HG02678 (cell line): ENCODE data around the gene IL1RAPL2.

Experiments used
- ATAC-seq: cut with Tn5 transposase; IDR thresholded peaks from one replicate; pipeline ENCODE4 v1.9.1; 2021; ENCODE audit warnings: mild to moderate bottlenecking, moderate library complexity; ENCODE audit not compliant: unreplicated experiment

Gene IL1RAPL2

DNA sequence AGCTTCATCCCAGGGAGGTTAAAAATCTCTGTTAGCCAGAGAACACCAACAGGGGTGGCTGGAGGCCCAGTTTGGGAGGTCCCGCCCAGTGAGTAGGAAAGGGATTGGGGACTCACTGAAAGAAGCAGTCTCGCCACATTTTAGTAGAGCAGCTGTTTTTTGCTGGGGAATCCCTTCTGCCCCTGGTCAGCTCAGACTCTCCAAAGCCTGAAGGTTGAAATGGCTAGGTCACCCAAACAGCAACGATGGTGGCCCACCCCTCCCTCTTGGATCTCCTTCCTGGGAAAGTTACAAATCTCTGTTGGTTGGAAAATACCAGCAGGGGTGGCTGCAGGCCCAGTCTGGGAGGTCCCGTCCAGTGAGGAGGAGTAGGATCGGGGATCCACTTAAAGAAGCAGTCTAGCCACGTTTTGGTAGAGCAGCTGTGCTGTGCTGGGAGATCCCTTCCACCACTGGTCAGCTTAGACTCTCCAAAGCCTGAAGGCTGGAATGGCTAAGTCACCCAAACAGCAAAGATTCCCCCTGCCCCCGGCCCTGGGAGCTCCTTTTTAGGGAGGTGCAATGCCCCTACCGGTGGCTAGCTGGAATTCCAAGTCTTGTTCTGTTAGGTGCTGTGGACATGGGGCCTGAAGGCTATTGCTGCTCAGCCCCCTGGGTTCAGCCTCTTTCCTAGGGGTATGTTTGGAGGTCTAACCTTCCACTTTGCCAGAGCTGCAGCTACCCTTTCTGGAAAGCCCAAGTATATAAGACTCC lies 694.5 kb downstream of the IL1RAPL2 start:
- no peak for ATAC-seq

GRCh38 chrX:105263171-105263570 lies 697.2 kb downstream of the IL1RAPL2 start:
- ATAC-seq, result no peak

DNA sequence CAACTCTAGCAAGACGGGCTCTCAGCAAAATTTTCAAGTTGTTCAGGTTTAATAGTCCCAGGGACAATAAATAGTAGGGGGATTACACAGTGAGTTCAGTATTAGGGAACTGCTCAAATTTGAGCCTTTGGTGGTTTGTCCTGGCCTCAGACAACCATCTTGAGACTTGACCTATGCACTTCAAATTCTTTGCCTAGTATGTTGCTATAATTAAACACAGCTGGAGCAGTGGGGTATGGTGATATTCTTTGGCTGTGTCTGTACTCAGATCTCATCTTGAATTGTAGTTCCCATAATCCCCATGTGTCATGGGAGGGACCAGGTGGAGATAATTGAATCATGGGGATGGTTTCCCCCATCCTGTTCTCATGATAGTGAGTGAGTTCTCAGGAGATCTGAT lies 697.8 kb downstream of the IL1RAPL2 start:
- ATAC-seq, result no peak

GRCh38 chrX:105265093-105265492 lies 699.1 kb downstream of the IL1RAPL2 start:
- no peak for ATAC-seq

GRCh38 chrX:105266456-105266855 lies 700.5 kb downstream of the IL1RAPL2 start:
- ATAC-seq, result no peak

DNA sequence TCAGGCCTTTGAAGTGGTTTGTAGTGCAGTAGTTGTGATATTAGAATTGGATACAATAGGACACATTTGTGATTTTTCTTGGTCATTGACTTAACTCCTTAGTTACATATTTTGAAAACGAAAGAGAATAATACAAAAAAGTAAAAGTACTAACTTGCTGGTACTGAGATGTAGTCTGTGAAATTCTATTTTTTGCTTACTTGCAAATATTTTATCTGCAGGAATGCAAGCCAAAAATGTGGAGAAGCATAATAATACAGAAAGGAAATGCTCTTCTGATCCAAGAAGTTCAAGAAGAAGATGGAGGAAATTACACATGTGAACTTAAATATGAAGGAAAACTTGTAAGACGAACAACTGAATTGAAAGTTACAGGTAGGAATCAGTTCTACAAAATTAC lies 701.2 kb downstream of the IL1RAPL2 start:
- no peak for ATAC-seq

DNA sequence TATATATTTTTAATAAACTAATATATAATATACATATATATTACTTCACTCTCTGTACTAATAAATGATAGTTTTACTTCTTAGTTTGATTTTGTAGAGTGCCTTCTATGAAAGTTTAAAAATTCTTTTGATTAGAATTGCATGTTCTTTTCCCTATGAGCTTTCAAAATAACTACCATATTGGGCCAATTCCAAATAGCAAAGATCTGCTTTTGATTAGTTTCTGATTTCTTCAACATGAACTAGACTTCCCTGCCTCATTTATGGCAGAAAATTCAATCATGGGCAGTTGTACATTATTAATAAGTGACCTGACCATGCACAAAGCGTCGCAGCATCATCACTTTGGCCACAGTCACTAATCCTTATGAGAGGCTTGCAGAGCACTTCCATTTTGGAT lies 703.4 kb downstream of the IL1RAPL2 start:
- no peak for ATAC-seq

GRCh38 chrX:105273326-105273725 lies 707.3 kb downstream of the IL1RAPL2 start:
- ATAC-seq, result no peak

DNA sequence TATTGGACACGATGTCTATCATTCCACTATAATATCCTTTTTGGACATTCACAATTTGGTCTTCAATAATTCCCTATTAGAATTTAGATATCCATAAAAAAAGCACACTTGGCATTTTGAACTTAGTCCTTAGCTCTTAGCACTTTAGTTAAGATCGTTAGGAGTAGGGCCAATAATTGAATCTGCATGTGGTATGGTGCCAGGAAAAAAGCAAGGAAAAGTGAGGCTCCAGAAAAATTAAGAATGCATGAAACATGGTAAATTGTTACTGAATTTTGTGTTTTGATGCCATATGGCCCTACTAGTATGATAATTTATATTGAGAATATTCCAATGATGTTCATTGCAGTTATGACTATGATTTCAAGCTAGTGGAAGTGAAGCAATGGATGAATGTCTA lies 708.1 kb downstream of the IL1RAPL2 start:
- no peak for ATAC-seq

DNA sequence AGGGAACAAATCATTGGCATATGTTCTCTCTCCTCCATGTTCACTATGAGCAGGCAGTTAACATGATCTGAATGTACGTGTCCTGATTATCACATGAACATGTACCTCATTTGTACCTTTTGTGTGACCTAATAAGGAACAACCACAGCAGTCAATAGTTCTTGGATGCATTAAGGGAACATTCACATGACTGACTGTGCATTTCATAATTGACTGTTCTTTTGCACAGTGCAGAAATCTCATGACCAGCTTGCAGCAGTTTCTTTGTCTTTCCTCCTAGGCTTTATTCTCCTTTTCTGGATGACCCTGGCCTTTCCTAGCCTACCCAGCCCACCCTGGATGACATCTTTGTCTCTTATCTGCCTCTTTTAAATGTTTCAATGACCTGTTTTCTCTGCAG lies 711.1 kb downstream of the IL1RAPL2 start:
- ATAC-seq, result no peak

GRCh38 chrX:105282077-105282476 lies 716.1 kb downstream of the IL1RAPL2 start:
- no peak for ATAC-seq

- ATAC-seq, result no peak
These were observed 731.0 kb downstream of the IL1RAPL2 start for GRCh38 chrX:105297041-105297440.

DNA sequence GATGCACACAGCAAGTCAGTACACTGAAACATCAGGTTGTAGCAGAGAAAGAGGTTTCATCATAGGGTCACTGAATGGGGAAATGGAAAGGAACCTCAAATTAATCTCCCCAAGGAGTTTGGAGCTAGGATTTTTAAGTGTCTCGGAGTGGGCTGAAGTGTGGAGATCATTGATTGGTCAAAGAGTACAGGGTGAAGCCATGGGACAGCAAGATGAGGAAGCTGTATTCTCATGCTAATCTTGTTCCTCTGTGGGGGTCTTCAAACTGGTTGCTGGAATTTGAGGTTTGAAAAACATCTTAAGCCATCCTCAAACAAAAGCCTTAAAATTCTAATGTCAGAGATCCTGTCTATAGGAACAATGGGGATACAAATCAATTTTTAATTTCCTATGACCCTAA lies 733.3 kb downstream of the IL1RAPL2 start:
- no peak for ATAC-seq

DNA sequence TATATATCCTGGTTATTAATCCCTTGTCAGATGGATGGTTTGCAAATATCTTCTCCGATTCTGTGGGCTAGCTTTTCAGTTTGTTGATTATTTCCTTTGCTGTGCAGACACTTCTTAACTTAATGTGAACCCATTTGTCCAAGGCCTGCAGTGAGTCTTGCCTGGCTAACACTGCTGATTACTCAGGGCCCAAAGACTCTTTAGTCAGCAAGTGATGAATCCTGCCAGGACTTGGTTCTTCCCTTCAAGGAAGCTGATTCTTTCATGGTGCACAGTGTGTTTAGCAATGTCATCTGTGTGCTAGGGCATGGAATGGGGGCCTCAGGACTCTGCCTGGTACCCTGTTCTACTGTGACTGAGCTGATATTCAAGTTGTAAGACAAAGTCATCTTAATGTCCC lies 736.2 kb downstream of the IL1RAPL2 start:
- ATAC-seq, result no peak

DNA sequence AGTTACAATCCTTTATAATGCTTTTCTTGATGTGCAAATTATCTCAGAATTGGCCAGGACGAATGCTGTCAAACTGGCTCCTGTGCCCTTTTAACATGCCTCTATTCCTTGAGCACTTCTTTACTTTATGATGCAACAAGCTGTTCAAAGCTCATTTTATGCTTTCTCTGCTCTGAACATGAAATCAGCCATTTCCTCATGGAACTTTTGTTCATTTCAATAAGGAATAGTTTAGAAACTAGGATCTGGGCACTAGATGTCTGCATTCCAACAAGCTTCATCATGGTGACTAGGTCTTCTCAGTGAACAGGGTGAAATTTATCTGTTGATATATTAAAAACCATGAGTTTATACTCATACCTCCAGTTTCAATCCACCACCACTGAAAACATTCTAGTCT lies 741.8 kb downstream of the IL1RAPL2 start:
- ATAC-seq, result no peak

GRCh38 chrX:105313596-105313995 lies 747.6 kb downstream of the IL1RAPL2 start:
- no peak for ATAC-seq

- ATAC-seq, result no peak
These were observed 748.5 kb downstream of the IL1RAPL2 start for GRCh38 chrX:105314458-105314857.

DNA sequence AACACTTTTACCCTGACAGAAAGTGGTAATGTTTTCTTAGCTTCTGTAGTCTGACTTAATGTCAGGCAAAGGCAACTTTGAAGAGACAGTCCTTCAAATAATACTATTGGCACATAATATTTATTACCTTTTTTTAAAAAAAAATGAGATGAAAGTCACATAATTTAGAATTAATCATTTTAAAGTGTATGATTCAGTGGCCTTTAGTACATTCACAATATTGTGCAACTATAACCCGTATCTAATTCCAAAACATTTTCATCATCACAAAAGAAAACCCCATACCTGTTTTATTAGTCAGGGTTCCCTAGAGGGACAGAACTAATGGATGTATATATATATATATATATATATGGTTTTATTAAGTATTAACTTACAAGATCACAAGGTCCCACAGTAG lies 749.2 kb downstream of the IL1RAPL2 start:
- ATAC-seq, result no peak

DNA sequence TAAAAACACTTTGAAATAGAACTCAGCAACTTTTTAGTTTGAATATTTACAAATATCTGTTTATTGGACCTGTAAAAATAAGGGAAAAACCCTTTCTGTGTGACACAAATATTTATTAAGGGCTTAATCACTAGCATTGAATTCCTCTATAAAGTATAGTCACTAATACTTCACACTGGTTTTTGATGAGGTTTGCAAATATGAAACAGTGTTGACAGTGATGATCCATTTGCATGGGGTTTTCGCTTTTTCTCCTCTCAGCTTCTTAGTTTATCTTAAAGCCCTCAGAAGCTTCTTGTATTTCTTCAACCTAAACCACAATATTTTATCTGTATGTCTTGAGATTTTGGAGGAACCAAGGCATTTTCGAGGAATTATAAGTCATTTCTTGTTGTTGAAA lies 751.1 kb downstream of the IL1RAPL2 start:
- ATAC-seq, result no peak

DNA sequence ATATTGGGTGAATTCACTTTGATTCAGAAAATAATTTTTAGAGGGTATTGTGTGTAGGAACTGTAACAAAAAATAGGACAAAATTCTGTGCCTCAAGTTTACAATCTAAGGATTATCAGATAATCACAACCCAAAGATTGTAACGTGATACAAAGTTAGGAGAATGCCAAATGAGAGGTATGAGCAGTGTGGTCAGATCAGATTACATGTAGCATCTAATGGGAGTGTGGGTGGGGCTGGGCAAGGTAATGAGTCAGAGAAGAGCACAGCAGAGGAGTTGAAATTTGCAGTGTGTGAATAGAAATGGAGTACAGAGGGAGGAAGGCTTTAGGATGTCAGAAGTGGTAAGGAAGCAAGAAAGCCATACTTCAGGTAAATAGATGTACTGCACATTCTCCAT lies 757.9 kb downstream of the IL1RAPL2 start:
- ATAC-seq, result no peak

DNA sequence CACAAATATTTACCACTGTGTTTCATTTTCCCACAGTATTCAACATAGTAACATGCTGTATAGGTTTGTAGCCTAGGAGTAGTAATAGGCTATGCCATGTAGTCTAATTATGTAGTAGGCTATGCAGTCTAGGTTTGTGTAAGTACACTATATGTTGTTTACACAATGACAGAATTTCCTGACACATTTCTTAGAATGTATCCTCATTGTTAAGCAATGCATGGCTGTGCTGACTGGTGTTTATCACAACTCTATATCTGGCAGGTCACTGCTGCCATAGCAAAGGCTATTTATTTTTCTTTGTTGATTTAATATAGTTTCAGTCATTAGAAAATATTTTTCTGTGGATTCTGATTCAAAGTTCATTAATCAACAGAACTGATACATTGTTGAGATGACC lies 762.8 kb downstream of the IL1RAPL2 start:
- no peak for ATAC-seq

DNA sequence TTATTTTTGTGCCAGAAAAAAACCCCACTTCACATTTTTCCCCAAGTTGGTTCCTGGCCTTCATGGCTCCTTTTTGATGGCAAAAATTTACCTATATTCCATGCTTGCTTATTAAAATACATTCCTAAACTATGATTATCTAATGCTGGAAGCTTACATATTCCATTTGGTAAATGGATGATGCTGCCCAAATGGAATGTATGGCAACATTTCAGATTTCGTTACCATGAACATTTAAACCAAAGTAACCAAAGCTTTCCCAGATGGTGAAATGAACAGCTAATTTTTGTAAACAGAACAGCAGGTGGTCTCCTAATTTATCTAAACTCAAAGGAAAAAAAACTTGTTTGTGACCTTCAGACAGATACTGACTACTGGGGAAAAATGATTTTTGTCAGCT lies 765.2 kb downstream of the IL1RAPL2 start:
- no peak for ATAC-seq

DNA sequence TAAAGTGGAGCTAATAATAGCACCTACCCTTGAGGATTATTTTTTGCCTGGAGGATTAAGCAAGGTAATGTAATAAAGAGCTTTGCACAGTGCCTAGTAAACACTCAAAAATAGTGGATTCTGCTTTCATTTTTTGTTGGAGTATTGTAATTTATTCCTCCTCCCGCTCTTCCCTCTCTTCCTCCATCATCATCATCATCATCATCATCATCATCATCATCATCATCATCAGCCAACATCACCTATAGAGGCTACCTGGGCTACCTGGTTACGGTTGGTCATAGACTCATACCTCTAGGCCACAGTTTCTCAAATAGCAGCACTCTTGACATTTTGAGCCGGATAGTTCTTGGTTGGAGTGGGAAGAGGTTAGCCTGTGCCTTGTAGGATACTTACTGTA lies 781.4 kb downstream of the IL1RAPL2 start:
- ATAC-seq, result no peak
